Thyroid gland (tissue), 4 donors: ENCODE results near the gene ZBTB7A. TPM values are rescaled to one million over a fixed set of nuclear protein-coding genes. Genes with fewer than 3 reads are reported as not detected.

Experiments
- DNase-seq, 2 donors: peaks; one replicate each; pipeline ENCODE4 v3.0.0-alpha.2; 2019
- H3K27ac ChIP-seq, 3 donors: fragments of 200-600 bp; sonication (generic); 1 replicate in 2 of 3; 2 replicates in 1 of 3; pipeline ENCODE4 v1.5.1; 2016 to 2019; ENCODE audit warnings: mild to moderate bottlenecking in 1 of 3, moderate library complexity in 1 of 3
- H3K27me3 ChIP-seq: fragments of 200-600 bp; sonication (generic); one replicate; pipeline ENCODE4 v1.5.1; 2019
- H3K36me3 ChIP-seq, 2 donors: fragments of 200-600 bp; sonication (generic); one replicate each; pipeline ENCODE4 v1.5.1; 2016 to 2019
- H3K4me1 ChIP-seq, 2 donors: fragments of 200-600 bp; sonication (generic); one replicate each; pipeline ENCODE4 v1.5.1; 2017 to 2019
- H3K4me3 ChIP-seq, 3 donors: fragments of 200-600 bp; sonication (generic); replicated peaks in 1 of 3; 1 replicate in 2 of 3; 2 replicates in 1 of 3; pipeline ENCODE4 v1.5.1; 2016; ENCODE audit warnings: mild to moderate bottlenecking in 1 of 3
- H3K9me3 ChIP-seq: fragments of 200-600 bp; sonication (generic); one replicate; pipeline ENCODE4 v1.5.1; 2017
- POLR2A ChIP-seq, 2 donors: fragments of 450-650 bp; IDR thresholded peaks; one replicate each; pipeline ENCODE4 v1.6.1; 2017; ENCODE audit warnings: antibody characterized with exemption in 2 of 2, mild to moderate bottlenecking in 2 of 2, moderate library complexity in 1 of 2
- WGBS, 2 donors: methylation state at CpG; one replicate each; pipeline ENCODE4 v1.1.5; 2017; 5-methylcytosine and 5-hydroxymethylcytosine counted together
- intact Hi-C: fragments of 100-400 bp; cut with DNase I; formaldehyde crosslinking; loops from one replicate; pipeline ENCODE4 v1.15.1; 2023
- total RNA-seq, 4 donors: library from RNA; depleted of rRNA; stranded (reverse); fragments of >200 nt; gene quantifications; one replicate each; pipeline ENCODE4 v1.2.3, GENCODE V29; 2016
- TF ChIP-seq, protein P1 (sequence below), 6 experiments: fragments of 200-600 bp in 3 of 6; fragments of 450-650 bp in 3 of 6; sonication (generic) in 3 of 6; IDR thresholded peaks; one replicate each; pipeline ENCODE4 v1.5.1; 2016 to 2019; ENCODE audit warnings: antibody characterized with exemption in 6 of 6, mild to moderate bottlenecking in 2 of 6, inconsistent platforms in 1 of 6, moderate library complexity in 1 of 6

ZBTB7A gene
- total RNA-seq, 4 donors from 2014 or later: 45.3 to 85.3 (median 54.9) TPM

- peaks cover 41 to 47% of the 10 kb centered on the region in 2 donors for H3K36me3 ChIP-seq
- H3K27me3 ChIP-seq: no peaks in the 10 kb centered on the region
- intact Hi-C loops: no loop called here
- DNase-seq: no peak
- no peaks in the 10 kb centered on the region for H3K4me1 ChIP-seq
- H3K9me3 ChIP-seq: no peaks in the 10 kb centered on the region
- TF ChIP-seq, protein P1, sequence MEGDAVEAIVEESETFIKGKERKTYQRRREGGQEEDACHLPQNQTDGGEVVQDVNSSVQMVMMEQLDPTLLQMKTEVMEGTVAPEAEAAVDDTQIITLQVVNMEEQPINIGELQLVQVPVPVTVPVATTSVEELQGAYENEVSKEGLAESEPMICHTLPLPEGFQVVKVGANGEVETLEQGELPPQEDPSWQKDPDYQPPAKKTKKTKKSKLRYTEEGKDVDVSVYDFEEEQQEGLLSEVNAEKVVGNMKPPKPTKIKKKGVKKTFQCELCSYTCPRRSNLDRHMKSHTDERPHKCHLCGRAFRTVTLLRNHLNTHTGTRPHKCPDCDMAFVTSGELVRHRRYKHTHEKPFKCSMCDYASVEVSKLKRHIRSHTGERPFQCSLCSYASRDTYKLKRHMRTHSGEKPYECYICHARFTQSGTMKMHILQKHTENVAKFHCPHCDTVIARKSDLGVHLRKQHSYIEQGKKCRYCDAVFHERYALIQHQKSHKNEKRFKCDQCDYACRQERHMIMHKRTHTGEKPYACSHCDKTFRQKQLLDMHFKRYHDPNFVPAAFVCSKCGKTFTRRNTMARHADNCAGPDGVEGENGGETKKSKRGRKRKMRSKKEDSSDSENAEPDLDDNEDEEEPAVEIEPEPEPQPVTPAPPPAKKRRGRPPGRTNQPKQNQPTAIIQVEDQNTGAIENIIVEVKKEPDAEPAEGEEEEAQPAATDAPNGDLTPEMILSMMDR (IDR thresholded peaks at IDR 0.05): no peak
- TF ChIP-seq POLR2A (IDR thresholded peaks at IDR 0.05): no peak
- WGBS, 2 donors: 93 to 97% methylated on average over 27 to 29 of the region's 53 CpGs
- no peak overlapping the region for H3K4me3 ChIP-seq
- no peak overlapping the region for H3K27ac ChIP-seq
Observed at GRCh38 chr19:4102339-4103079, 35.8 kb upstream of the ZBTB7A start.

- no peak overlapping the region for H3K4me3 ChIP-seq
- 98% methylated on average over 8 of the region's 10 CpGs; no CpG with 5 or more reads in 1 of the 2 donors for WGBS, 2 donors
- no peaks in the 10 kb centered on the region for H3K9me3 ChIP-seq
- TF ChIP-seq POLR2A (IDR thresholded peaks at IDR 0.05): no peak
- TF ChIP-seq, protein P1 (IDR thresholded peaks at IDR 0.05): no peak
- H3K27me3 ChIP-seq: no peaks in the 10 kb centered on the region
- H3K36me3 ChIP-seq: peaks cover 41 to 44% of the 10 kb centered on the region in 2 donors
- DNase-seq: no peak
- intact Hi-C loops: no loop called here
- H3K4me1 ChIP-seq: no peaks in the 10 kb centered on the region
- H3K27ac ChIP-seq: no peak overlapping the region
Observed at GRCh38 chr19:4101496-4101770, 34.7 kb upstream of the ZBTB7A start.

DNA sequence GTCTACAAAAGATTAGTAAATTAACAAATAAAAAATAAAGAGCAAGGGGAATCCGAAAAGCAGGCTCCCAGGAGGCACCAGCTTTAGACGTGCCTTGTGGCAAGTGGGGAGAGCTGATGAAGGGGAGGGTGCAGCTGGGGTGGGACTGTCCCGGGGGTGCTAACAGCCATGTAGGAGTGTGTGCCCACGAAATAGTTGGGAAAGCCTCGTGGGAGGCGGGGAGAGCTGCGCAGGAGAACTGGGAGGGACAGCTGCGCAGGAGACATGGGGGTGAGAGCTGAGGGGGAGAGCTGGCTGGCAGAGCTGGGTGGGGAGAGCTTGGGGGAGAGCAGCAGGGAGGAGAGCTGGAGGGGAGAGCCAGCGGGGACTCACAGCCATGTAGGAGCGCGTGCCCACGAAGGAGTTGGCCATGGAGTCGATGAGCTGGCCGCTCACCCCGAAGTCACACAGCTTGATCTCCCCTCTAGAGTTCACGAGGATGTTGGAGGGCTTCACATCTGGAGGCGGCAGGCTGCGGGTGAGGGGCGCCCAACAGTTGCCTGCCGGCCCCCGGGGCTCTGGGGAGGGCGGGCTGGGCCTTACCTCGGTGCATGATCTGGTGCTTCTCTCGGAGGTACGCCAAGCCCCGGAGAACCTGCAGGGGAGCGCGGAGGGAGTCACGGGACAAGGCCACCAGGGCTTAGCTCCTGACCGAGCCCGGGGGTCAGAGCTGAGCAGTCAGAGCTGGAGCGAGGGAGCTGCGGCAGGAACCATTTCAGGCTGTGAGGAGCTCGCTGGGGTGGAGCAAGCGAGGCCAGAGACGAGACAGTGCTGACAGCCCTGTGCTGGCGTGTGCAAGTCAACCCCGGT, 34.2 kb upstream of the ZBTB7A start:
- H3K36me3 ChIP-seq: peaks cover 39 to 44% of the 10 kb centered on the region in 2 donors
- H3K4me3 ChIP-seq: no peak overlapping the region
- DNase-seq: no peak
- H3K27me3 ChIP-seq: no peaks in the 10 kb centered on the region
- no peaks in the 10 kb centered on the region for H3K4me1 ChIP-seq
- WGBS, 2 donors: 93 to 94% methylated on average over 21 to 23 of the region's 38 CpGs
- no peaks in the 10 kb centered on the region for H3K9me3 ChIP-seq
- H3K27ac ChIP-seq: no peak overlapping the region
- TF ChIP-seq, protein P1 (IDR thresholded peaks at IDR 0.05): no peak
- no peak for TF ChIP-seq POLR2A (IDR thresholded peaks at IDR 0.05)
- intact Hi-C loops: no loop called here

- TF ChIP-seq, protein P1 (IDR thresholded peaks at IDR 0.05): no peak
- TF ChIP-seq POLR2A (IDR thresholded peaks at IDR 0.05): no peak
- Histone ChIP-seq H3K4me3 (no peak overlapping the region), H3K27ac (no peak overlapping the region), H3K9me3 (no peaks in the 10 kb centered on the region), H3K36me3 (peaks cover 36 to 44% of the 10 kb centered on the region in 2 donors), H3K27me3 (no peaks in the 10 kb centered on the region), H3K4me1 (no peaks in the 10 kb centered on the region)
- WGBS, 2 donors: 83% methylated on average over 14 to 15 of the region's 38 CpGs
- no peak for DNase-seq
- intact Hi-C loops: no loop called here
Observed at GRCh38 chr19:4099041-4099764, 32.5 kb upstream of the ZBTB7A start.
